ENCODE results near the gene ABCB11. TPM values are rescaled to one million over a fixed set of nuclear protein-coding genes. Genes with fewer than 3 reads are reported as not detected.
"Not testable (repeated sequence)": the region's sequence is repeated elsewhere in the genome, so short reads cannot be mapped to it uniquely, and the experiment has no call there.

ABCB11 gene
- not detected for polyA plus RNA-seq (2013, experiment 1 of 2; ENCODE audit: insufficient read length)
- not detected for polyA plus RNA-seq (2013, experiment 2 of 2; ENCODE audit: insufficient read length)

DNA sequence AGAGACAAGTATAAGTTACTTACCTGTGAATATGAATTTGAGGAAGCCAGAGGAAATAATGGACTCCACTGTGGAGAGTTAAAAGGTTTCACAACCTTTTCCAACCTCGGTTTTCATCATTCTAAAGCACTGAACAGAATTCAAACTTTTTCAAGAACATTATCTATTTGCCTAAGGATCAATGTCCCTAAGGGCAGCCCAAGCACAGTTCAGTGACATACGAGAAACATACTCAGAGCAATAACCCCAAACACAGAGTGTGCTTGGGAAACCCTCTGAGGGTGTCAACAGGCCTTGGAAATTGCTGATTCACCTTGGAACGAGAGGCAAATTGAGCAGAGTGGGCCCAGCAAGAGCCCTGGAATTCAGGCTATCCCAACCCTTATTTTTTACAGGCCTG lies at the start of gene ABCB11:
ABCB11 (minus strand) TSS at position 123 of the 400 bp plus-strand sequence. CDS start 13,199 bp downstream, outside the sequence.
- no peak for DNase-seq

DNA sequence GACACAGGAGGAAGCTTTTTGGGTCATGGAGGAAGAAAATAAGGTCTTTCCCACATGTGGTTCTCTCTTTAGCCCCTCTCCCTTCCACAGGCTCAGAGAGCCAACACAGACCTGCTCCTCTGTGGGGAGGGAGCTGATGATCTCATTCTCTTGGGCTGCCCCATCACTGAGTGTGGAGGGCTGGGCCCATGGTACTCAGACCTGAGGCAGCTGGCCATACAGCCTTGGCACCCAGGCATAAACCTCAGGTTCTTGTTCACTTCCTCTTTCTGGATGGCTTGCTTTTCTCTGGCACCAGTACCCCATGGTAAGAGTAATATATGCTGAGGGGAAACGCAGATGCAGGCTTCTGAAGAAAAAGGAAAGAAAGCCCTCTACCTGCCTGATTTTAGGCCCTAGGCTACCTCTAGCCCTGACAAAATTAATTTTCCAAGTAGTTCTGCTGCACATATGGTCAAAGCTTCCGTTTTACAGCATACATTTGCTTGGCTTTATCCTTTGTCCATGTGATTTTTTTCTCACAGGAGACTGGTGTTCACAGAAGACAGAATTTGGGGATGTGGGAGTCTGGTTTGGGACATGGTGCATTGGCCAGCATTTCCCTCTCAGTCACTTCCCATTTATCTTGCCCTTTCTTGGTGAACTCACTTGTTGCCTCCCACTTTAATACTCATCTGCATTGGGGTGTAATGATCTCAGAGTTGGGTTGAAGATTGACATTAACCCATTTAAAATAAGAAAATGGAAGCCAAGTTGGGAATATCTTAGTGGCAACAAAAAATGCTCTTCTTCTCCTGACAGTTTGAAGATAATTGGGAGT lies 49.3 kb upstream of the ABCB11 start:
- no peak for DNase-seq

DNA sequence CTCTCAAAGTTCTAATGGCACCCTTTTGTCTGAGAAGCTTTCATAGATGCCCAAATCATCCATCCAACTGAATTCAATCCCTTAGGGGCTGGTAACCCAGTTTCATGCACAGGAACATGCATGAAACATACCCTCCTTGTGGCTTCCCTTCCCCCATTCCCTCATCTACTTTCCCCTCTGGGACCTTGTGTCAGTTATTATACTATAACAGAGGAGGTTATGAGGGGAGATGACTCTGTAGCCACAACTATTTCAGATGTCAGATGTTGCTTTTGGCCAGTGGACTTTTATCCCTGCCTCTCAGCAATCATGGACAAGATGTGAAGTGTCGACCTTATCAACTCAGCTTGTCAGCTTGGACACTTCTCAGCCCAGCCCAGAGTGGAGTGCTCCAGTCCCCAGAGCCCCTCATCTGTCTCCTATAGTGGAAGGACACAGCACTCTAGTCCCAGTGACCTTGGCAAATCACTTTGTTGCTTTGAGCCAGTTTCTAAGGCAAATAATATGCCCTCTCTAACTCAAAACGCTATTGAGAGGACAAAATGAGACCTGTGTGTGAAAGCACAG lies 46.6 kb upstream of the ABCB11 start:
- DNase-seq, result peak; percentile 1

DNA sequence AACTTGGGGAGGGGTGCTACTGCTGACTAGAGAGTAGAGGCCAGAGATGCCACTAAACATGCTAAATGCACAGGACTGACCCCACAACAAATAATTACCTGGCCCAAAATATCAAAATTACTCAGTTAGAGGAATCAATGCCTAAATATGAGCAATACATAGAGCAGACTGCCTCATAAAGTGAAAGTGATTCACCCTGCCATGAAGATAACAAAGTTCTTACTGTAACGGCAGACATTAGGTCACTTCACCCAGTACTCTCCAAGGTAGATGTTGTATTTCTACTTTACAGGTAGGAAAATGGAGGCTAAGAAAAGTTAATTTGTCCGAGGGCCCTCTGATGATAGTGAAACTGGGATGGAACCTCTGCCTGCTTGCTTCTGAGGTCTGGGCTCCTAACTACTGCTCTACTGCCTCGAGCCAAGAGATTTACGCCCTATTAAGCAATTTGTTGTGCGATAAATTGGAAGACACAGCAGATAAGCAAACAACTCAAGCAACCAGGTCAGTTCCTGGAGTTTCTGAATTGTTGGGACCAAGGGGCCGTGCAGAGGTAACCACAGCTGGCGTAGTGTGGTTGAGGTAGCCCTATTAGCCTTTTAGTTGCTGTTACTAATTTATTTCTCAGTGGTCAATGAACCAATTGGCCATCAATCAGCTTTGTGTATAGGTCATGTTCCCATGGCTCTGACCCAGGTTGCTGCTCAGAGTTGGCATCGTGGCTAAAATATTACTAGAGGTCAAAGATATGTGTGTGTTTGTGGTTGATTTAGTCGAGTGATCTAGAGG lies 43.0 kb upstream of the ABCB11 start:
- no peak for DNase-seq

DNA sequence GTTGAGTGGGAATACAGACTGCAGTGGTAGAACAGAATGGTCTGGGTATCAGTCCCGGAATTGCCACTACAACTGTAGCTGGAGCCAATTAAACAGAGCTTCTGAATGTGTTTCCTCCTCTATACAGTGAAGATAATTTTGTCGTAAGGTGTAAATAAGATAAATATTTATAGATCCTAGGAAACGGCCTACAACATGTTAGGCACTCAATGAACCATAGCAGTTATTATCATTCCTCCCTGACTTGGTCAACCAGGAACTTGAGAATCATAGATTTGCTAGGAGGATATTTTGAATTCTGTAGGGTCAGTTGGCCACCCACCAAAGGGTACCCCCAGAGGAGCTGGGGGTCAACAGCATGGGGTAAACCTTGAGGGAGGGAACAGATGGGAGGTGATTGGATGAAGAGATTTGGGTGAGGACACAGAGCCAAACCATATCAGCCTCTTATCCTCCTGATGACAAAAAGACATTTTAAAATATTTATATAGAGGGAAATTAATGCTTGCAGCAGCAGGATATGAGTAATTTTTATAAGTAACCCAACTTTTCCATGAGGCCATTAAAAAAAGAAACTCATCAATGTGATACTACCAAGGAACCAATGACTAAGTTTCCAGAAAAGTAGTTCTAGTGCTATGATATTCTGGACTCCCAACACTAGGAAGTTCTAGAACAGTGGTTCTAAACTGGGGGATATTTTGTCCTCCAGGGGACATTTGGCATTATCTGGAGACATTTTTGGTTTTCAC lies 42.3 kb upstream of the ABCB11 start:
- DNase-seq, result no peak

DNA sequence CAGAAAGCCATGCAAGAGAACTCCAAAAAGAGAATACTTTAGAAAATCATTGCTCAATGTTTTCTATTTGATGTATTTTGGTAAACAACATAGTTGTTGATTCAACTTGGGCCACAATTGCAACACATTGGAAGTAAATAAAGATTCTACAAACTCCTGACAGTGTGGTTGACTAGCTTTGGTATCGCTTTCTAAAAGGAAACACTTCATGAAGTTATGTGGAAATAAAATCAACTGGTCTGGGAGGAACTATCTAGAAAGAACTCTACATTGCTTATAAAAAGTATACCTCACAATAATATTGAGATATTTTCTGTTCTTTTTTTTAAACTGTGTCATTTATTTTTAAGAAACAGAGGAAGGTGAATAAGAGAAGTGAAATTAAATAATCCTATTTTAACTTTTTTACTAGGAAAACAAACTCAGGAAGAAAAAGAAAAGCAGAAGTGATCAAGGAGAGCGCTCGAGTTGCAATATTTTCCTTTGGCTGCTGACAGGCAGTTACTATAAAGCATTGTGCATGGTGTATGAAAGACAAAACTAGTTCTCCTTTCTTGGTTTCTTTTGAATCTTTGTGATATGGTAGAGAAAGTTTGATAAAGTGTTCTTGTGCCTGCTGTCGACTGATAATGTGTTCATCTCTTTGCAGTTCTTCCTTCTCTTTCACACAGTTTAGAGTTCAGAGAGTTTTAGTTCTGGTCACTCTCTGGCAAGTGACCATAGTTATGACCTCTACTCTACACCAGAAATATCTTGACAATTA lies 41.2 kb upstream of the ABCB11 start:
- no peak for DNase-seq

DNA sequence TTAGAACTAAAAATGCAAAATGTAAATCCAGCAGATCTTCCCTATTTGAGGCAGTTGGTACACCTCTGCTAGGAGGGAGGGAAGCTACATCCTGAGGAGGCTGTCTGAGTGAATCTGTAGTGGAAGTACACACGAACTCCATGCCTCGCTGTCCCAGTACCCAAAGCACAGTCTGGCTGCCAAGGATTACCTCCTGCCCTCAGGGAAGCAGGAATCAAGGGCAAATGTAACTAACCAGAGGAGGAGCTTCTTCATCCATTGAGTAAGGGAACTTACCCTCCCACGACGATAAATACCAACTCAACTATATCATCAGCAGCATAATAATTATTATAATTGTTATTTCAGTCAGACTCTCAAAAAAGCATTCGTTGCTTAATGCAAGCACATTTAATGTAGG lies 40.3 kb upstream of the ABCB11 start:
- DNase-seq, result no peak

DNA sequence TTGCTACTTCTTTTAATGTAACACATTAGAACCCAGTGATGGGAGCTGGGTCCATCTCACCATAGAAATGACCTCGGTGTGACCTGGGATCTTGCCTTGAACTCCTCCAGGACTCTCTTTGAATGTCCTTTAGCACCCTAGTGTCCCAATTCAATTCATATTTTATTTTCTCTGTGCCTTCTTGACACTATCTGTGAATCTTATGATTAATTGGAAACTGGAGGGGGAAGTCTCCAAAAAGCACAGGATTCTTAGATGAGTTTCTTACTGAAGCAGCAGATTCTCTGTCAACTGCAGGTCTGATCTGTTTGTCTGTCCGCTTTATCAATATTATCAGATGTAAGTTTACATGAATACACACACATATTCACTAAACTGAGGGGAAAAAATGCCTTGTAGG lies 38.7 kb upstream of the ABCB11 start:
- DNase-seq, result no peak

DNA sequence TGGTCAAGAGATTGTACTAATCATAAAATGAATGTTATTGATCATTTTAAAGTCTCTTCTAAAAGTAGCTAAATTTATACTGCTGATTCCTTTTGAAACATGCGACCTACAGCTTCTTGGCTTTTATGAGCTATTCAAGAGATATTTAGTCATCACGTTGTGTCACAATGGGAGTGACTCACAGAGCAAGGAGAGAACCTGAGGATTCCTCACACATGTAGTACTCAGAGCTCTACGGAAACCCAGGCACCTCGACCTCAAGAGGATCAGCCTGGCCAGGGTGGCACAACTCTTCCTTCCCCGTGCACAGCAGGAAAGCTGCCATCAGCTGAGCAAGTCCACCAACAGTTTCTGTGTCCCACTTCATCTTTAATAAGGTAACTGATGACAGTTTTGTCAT lies 38.2 kb upstream of the ABCB11 start, which contains the start of gene DHRS9:
DHRS9 (plus strand) TSS at position 223 of the 400 bp plus-strand sequence. CDS start 12,019 bp downstream, outside the sequence.
- no peak for DNase-seq

DNA sequence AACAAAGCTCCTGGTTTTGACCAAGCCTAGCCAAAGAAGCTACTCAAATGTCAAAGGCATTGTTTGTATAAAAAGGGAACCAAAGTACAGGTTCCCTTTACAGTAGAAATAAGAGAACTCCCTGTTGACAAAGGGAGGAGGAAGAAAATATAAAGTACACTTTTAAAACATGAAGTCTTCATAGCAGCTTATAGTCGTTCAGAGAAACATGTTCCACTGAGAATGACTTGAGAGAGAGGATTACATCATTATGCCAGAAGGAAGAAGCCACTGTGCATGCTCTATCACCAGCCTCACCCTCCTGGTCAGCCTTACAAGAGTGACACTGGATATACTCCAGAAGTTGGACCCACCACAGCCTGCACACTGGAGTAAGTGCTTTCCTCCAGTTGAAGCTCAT lies 35.8 kb upstream of the ABCB11 start:
- DNase-seq, result no peak

DNA sequence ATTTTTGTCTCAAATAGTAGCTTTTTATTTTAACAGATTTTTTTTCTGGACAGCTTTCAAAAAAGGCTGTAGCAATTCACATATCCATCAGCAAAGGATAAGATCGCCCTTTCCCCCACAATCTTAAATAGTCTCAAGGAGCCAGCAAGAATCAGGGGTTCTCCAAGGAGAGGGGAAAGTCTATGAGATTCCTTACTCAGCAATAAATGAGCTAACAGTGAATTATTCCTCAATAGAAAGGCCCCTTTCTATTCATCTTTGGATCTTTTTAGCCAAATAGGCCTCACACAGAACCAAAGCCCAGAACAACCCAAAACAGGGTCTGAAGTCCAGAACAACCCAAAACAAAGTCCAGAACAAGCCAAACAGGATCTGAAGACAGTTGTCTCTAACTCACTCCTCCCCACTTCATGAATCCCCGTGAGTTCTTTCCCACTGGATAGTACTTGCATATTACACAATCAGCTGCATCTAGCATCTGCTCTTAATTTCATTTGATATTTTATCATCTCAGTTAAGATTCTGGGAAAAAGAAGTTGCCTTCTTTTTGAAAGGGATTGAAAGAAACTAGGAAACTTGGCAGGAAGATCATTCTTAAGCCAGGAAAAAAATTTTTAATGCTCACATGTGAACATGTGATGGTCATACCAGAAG lies 34.9 kb upstream of the ABCB11 start:
- no peak for DNase-seq

DNA sequence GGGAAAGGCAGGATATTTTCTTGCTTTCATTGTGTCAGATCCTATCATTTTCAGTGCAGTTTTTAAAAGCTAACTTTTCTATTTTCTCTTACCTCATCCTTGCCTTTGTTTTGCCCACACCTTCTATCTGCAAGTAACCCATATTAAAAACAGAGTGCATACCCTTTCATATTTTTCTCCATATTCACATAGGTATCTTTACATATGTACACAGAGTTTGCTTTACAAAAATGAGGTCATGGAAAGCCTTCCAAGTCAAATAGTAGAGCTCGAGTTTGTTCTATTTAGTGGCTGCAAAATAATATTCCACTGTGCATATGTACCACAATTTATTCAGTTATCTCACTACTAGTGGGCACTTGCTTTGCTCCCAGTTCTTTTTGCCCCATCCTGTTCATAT lies 34.3 kb upstream of the ABCB11 start:
- DNase-seq, result no peak

DNA sequence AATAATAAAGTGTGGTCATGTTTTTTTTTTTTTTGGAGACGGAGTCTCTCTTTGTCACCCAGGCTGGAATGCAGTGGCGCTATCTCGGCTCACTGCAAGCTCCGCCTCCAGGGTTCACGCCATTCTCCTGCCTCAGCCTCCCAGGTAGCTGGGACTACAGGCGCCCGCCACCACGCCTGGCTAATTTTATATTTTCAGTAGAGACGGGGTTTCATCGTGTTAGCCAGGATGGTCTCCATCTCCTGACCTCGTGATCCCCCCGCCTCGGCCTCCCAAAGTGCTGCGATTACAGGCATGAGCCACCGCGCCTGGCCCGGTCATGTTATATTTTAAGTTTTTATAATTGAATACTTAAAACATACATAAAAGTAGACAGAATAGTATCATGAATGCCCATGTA lies 33.1 kb upstream of the ABCB11 start:
- DNase-seq, result not testable (repeated sequence)

DNA sequence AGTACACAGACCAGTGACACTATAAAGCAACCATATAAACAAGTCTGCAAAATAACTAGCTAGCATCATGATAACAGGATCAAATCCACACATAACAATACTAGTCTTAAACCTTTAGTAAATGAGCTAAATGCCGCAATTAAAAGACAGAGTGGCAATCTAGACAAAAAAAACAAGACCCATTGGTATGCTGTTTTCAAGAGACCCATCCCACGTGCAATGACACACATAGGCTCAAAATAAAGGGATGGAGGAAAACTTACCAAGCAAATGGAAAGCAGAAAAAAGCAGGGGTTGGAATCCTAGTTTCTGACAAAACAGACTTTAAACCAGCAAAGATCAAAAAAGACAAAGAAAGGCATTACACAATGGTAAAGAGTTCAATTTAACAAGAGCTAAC lies 23.5 kb upstream of the ABCB11 start:
- not testable (repeated sequence) for DNase-seq

DNA sequence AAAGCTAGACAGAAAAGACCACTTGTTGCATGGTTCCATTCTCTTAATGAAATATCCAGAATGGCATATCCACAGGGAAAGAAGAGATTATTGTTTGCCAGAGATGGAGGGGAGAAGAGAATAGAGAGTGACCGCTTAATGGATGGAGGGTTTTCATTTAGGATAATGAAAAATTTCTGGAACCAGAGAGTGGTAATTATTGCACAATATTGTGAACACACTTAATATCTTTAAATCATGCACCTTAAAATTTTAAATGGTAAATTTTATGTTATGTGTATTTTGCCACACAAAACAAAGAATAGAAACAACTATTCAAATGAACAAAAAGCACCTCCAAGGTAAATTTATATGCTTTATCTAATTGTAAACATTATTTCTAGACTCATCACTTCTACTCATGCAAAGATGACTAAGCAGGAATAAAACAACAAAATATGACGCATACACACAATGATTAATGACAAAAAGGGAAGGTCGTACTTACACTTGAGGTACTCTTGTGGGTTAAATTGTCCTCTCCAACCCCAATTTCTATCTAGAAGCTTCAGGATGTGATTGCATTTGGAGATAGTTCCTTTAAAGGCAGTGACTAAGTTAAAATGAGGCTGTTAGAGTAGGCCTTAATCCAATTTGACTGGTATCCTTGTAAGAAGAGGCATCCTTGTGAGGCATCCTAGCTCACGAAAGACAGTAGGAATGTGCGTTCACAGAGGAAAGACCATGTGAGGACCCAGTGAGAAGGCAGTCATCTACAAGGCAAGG lies 19.5 kb upstream of the ABCB11 start:
- no peak for DNase-seq

DNA sequence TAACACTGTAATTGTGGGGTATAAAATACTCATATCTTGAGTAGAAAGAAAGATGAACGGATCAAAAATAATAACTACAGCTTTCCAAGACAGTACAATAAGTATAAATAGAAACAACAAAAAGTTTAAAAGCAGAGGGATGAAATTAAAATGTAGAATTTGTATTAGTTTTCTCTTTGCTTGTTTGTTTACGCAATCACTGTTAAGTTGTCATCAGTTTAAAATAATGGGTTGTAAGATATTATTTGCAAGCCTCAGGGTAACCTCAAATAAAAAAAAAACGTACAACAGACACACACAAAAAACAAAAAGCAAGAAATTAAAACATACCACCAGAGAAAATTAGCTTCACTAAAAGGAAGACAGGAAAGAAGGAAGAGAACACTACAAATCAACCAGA lies 18.0 kb upstream of the ABCB11 start:
- no peak for DNase-seq

DNA sequence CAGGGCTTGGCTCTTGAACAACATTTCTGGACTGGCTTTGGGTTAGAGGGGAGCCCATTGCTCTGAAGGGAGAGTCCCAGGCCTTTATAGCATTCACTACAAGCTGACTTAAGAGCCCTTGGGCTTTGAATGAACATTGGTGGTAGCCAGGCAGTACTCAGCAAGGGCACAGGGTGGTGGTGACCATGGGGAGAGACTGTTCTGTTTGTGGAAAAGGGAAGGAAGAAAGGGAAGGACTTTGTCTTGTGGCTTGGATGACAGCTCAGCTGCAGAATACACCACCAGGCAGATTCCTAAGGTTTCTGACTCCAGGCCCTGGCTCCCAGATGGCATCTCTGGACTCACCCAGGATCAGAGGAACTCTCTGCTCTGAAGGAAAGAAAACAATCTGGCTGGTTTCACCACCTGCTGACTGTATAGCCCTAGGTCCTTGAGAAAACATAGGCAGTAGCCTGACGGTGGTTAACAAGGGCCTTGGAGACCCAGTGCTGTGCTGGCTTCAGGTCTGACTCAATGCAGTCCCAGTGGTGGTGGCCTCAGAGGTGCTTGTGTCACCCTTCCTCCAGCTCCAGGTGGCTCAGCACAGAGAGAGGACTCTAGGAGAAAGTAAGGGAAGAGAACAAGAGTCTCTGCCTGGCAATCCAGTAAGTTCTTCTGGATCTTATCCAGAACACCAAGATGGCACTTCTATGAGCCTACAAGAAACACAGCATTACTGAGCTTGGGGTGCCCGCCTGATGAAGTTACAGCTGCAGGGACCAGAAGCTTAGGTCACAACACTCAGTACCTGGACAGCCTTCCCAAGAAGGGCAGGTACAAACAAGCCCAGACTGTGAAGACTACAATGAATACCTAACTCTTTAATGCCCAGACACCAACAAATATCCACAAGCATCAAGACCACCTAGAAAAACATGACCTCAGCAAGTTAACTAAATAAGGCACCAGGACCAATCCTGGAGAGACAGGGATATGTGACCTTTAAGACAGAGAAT lies 16.4 kb upstream of the ABCB11 start:
- no peak for DNase-seq

DNA sequence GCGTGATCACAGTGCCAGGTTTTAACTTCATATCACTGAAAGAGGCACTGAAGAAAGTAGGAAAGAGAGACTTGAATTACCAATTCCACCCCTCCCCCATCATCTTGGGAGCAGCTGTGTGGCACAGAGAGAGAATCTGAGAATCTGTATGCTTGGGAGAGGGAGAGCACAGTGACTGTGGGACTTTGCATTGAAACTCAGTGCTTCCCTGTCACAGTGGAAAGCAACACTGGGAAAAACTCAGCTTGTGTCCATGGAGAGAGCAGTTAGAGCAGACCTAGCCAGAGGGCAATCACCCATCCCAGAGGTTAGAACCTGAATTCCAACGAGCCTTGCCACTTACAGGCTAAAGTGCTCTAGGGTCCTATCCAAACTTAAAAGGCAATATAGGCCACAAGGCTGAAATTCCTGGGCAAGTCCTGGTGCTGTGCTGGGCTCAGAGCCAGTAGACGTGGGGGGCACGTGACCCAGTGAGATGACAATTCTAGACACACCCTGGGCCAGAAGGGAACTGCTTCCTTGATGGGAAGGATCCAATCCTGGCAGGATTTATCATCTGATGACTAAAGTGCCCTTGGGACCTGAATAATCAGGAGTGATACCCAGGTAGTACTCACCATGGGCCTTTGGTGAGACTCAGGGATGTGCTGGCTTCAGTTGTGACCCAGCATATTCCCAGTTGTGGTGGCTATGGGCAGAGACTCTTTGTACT lies 15.5 kb upstream of the ABCB11 start:
- no peak for DNase-seq
